ENCODE data around the gene PDSS2. TPM values are rescaled to one million over a fixed set of nuclear protein-coding genes. Genes with fewer than 3 reads are reported as not detected.

Gene PDSS2
- total and polyA plus RNA-seq, 7 donors: 9.4 to 18.5 (median 11.1) TPM

- H3K9me3 ChIP-seq: no peaks in the 10 kb centered on the region
- intact Hi-C loops (cut with DNase I): no loop called here
Measured at GRCh38 chr6:107125771-107126170, 333.6 kb downstream of the PDSS2 start.

GRCh38 chr6:107124934-107125348 lies 334.4 kb downstream of the PDSS2 start:
- intact Hi-C loops (cut with DNase I): no loop called here
- Histone ChIP-seq H3K36me3 (no peaks in the 10 kb centered on the region), H3K9me3 (no peaks in the 10 kb centered on the region), H3K4me3 (no peak overlapping the region), H3K27me3 (no peaks in the 10 kb centered on the region), H3K27ac (no peak overlapping the region), H3K4me1 (no peaks in the 10 kb centered on the region)
- DNase-seq: no peak
- 29 to 45% methylated on average over 4 of the region's 4 CpGs for WGBS, 2 donors
- no peak for TF ChIP-seq EP300 (IDR thresholded peaks at IDR 0.05)
- TF ChIP-seq CTCF (IDR thresholded peaks at IDR 0.05): no peak
- no peak for TF ChIP-seq POLR2AphosphoS5 (IDR thresholded peaks at IDR 0.05)
- no peak for TF ChIP-seq POLR2A (IDR thresholded peaks at IDR 0.05)

More at GRCh38 chr6:107125771-107126170, 333.6 kb downstream of the PDSS2 start:
- no peak overlapping the region for H3K27ac ChIP-seq
- no peaks in the 10 kb centered on the region for H3K36me3 ChIP-seq
- H3K4me1 ChIP-seq: no peaks in the 10 kb centered on the region
- TF ChIP-seq POLR2AphosphoS5 (IDR thresholded peaks at IDR 0.05) (no peak), EP300 (IDR thresholded peaks at IDR 0.05) (no peak), POLR2A (IDR thresholded peaks at IDR 0.05) (no peak), CTCF (IDR thresholded peaks at IDR 0.05) (no peak)
- no peak for DNase-seq
- H3K27me3 ChIP-seq: no peaks in the 10 kb centered on the region
- no peak overlapping the region for H3K4me3 ChIP-seq
- 94 to 97% methylated on average over 5 of the region's 5 CpGs for WGBS, 2 donors

GRCh38 chr6:107123501-107123900 lies 335.9 kb downstream of the PDSS2 start:
- no peak for DNase-seq
- no peak for TF ChIP-seq EP300 (IDR thresholded peaks at IDR 0.05)
- TF ChIP-seq POLR2AphosphoS5 (IDR thresholded peaks at IDR 0.05): no peak
- TF ChIP-seq CTCF (IDR thresholded peaks at IDR 0.05): no peak
- no peak for TF ChIP-seq POLR2A (IDR thresholded peaks at IDR 0.05)
- peaks cover 0 to 5% (median 0%) of the 10 kb centered on the region in 3 donors for H3K27me3 ChIP-seq
- no peaks in the 10 kb centered on the region for H3K4me1 ChIP-seq
- 89 to 92% methylated on average over 6 of the region's 6 CpGs for WGBS, 2 donors
- H3K9me3 ChIP-seq: no peaks in the 10 kb centered on the region
- no peak overlapping the region for H3K27ac ChIP-seq
- H3K4me3 ChIP-seq: no peak overlapping the region
- H3K36me3 ChIP-seq: no peaks in the 10 kb centered on the region
- intact Hi-C loops (cut with DNase I): no loop called here

GRCh38 chr6:107122748-107123147 lies 336.6 kb downstream of the PDSS2 start:
- no peak for DNase-seq
- 69 to 97% methylated on average over 4 of the region's 4 CpGs for WGBS, 2 donors
- Histone ChIP-seq H3K4me3 (no peak overlapping the region), H3K27ac (no peak overlapping the region), H3K9me3 (no peaks in the 10 kb centered on the region), H3K36me3 (no peaks in the 10 kb centered on the region), H3K27me3 (peaks cover 0 to 13% (median 0%) of the 10 kb centered on the region in 3 donors), H3K4me1 (no peaks in the 10 kb centered on the region)
- intact Hi-C loops (cut with DNase I): no loop called here
- TF ChIP-seq POLR2AphosphoS5 (IDR thresholded peaks at IDR 0.05) (no peak), POLR2A (IDR thresholded peaks at IDR 0.05) (no peak), CTCF (IDR thresholded peaks at IDR 0.05) (no peak), EP300 (IDR thresholded peaks at IDR 0.05) (no peak)

- H3K4me3 ChIP-seq: no peak overlapping the region
- TF ChIP-seq EP300 (IDR thresholded peaks at IDR 0.05): no peak
- TF ChIP-seq POLR2A (IDR thresholded peaks at IDR 0.05): no peak
- TF ChIP-seq CTCF (IDR thresholded peaks at IDR 0.05): no peak
- no peak for TF ChIP-seq POLR2AphosphoS5 (IDR thresholded peaks at IDR 0.05)
- no peaks in the 10 kb centered on the region for H3K9me3 ChIP-seq
- intact Hi-C loops (cut with DNase I): no loop called here
- no peak for DNase-seq
- H3K4me1 ChIP-seq: no peaks in the 10 kb centered on the region
- no peak overlapping the region for H3K27ac ChIP-seq
- H3K36me3 ChIP-seq: no peaks in the 10 kb centered on the region
- 70 to 80% methylated on average over 8 of the region's 8 CpGs for WGBS, 2 donors
- H3K27me3 ChIP-seq: peaks cover 0 to 20% (median under 1%) of the 10 kb centered on the region in 3 donors
Measured at GRCh38 chr6:107121964-107122495, 337.3 kb downstream of the PDSS2 start.
